EH (cell line): ENCODE data around the gene KEL.

Source experiments
- DNase-seq: peaks from one replicate; pipeline ENCODE4 v3.0.0-alpha.2; 2015; ENCODE audit warnings: low read depth

Gene KEL

DNA sequence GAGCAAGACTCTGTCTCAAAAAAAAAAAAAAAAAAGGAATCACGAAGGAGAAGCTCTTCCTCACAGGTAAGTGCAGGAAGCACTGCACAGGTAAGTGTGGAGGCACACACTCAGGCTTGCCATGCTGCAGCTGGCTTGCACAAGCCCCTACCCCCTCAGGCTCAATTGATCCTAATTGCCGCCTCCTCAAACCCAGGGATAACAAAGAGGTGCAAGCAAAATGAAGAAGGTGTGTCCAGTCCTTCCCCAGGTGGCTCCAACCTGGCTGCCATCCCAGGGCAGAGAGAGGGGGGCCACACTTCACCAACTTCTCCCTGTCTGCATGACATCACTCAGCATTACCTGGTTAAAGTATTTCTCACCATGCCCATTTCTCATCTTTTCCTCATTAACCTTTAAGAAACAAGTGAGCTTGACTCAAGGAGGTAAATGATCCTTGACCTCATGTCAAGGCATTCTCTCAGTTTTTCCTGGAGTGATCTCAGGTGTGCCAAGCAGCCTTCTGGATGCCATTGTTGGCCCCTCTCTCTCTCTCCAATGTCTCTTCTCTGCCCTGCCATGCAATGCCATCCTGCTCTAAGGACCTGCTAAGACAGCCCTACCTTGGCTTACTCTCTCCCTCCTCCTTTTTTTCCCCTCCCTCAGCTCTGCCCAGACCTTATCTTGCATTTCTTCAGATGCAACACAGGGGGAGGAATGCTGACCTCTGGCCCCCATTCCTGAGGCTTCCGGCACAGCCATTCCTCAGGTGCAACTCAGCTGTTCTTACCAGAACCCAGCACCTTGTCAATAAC, 63.6 kb downstream of the KEL start:
- no peak for DNase-seq

DNA sequence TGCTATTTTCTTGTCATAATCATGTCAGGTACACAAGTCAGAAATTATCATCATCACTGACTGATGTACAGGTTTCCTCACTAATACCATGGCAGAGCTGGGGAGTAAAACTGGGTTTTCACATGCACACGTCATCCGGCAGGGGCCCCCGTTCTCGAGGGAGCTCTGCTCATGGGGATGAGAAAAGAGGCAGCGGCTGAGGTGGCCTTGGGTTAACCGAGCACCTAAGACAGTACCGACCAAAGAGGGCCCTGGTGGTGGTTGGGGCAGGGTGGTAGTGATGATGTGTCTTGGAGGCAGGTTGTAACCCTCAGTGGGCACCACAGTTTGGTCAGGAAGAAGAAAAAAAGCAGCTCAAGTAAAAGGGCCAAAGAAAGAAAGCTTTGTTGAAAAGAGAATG, 64.5 kb downstream of the KEL start:
- no peak for DNase-seq

DNA sequence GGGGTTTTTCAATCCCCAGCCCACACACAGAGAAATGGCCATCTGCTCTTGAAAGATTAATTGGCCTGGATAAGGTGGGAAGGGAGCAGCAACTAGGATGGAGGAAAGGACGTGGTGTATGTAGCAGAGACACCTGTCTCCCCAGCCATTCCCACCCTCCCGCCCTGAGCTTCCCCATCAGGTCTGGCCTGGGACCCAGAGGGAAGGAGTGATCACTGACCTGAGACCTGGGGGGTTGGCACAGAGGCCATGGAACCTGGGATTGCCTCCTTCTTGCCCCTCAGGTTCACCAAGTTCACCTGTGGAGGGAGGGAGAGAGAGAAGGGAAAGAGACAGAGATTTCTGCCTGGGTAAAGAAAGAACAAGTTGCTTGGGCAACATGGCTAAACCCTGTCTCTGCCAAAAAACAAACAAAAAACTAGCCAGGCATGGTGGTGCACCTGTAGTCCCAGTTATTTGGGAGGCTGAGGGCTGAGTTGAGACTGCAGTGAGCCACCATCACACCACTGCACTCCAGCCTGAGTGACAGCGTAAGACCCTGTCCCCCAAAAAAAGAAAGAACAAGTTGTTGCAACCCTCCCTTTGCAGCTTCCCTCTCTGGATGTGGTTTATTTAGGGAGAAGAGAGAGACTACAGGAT, 65.3 kb downstream of the KEL start:
- DNase-seq = no peak

DNA sequence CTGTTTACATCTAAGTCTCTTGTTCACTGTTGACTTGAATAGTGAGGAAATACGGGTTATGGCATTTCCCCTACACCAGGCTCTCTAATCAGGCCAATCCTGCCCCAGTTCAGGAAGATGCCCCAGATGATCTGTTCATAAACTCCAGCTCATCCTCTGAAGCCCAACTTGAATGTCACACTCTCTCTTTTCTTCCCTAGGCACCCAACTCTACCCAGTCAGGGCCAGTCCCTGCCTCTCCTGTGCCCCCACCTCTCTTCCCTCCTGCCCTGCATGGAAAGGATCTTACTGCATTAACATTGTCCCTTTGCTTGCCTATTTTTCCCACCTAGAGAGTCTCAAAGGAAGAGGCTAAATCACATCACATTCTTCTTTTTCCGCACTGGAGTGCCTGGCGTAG, 66.0 kb downstream of the KEL start:
- DNase-seq = no peak

DNA sequence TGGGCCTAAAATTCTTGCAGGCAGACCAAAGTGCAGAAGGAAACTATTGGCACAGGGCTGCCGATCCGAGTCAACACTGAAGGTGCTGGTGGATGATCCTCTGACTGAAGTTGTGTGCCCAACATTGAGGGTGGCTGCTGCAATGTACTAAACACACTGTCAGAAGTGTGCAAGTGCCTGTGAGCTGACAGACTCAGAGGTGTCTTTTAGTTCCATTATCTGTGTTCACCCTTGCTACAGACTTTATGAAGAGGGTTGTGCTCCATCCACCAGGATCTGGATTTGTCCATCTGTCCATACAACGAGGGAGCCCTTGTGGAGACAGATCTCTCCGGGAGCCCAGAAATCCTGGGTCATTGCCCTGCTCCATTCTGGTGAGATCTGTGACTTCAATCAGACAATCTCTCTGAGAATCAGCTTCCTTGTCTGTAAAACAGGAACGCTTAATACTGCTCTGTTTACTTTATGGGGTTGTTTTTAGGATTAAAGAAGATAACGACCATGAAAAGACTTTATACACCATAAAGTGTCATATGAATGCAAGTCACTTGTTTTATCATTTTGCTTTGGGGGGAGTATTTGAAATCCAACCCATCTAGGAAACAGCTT, 67.1 kb downstream of the KEL start:
- DNase-seq = no peak

DNA sequence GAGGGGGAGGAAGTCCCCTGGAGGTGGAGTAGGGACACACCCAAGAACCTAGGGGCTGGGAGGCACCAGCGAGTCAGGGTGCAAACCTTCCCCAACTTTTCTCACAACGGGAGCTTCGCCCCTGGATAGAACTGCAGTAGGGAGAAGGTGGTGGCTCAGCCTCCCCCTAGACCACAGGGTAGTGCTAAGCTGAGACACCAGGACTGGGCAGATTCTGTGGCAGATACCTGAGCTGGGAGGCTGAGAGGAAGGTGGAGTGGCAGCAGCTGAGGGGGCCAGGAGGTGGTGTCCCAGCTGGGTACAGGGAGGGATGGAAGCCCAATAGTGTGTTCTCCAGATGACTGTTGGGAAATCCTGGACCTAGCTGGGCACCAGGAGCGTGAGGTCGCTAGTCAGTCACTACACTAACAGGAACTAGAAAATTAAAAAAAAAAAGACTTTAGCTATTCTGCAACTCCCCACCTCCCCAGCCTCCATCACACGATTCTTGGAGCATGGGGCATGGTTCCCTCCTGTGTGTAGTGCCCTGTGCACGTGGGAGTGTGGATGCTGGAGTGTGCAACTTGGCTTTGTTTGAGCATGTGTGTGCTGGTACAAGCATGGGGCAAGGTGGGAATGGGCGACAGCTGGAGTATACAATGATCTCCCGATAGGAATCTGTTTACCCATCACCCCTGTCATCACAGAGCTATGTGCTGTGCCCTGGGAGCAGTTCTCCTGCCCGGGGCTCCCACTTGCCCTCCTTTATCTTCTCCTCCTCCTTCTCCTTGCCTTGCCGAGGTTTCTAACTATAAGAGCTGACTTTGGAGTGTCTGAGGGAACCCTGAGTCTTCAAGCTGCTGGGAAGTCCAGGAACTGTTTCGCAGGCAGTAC, 67.8 kb downstream of the KEL start:
- DNase-seq = no peak

DNA sequence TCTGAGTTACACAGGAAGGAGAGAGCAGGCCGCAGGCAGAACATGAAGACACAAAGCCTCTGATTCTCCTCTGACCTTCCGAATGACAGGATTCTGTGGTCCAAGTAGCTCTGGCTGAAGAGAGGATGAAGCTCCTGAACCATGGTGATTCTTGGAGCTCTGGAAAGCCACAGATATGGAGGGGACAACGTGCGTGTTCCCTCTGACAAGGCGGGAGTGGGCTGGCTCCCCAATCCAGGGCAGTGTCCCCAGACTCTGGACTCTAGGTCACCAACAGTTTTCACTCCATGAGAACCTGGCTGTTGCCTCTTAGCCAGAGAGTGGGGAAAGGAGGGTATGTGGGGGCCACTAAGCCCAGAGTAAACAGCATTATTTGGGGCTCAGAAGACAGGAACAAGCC, 69.2 kb downstream of the KEL start:
- DNase-seq = no peak

DNA sequence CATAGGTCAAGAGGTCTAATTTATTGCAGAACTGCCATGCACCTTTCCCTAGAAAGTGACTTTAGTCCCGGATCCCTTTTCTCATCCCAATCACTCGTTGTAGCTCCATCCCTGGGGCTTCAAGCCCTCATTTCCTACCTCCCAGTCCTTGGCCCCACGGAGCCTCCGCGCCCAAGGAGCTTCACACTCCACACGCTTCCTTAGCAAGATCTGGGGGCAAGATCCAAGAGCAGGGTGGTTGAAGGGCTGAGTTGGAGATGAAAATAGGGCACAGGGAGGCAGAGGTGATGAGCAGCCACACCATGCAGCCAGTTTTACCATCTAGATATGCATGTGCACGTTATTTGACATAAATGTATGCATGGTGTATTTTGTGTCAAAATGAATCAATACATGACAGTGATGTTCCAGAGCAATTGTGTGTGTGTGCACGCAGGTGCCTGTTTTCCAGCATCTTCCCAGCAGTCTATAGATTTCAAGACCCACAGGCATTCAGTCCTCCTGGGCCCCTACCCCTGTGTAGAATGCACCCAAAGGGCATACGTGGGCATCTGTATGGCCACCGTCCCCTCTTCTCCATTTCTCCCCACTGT, 70.6 kb downstream of the KEL start:
- DNase-seq = no peak
